ENCODE data around the gene FABP3.
A peak's percentile ranks its signal among the peaks of the same experiment; 100 is the strongest.
"Not testable (repeated sequence)": the region's sequence is repeated elsewhere in the genome, so short reads cannot be mapped to it uniquely, and the experiment has no call there.

The FABP3 gene

GRCh38 chr1:31398246-31398645, 25.4 kb upstream of the FABP3 start:
- no peak for DNase-seq (ENCODE audit: low read depth)

DNA sequence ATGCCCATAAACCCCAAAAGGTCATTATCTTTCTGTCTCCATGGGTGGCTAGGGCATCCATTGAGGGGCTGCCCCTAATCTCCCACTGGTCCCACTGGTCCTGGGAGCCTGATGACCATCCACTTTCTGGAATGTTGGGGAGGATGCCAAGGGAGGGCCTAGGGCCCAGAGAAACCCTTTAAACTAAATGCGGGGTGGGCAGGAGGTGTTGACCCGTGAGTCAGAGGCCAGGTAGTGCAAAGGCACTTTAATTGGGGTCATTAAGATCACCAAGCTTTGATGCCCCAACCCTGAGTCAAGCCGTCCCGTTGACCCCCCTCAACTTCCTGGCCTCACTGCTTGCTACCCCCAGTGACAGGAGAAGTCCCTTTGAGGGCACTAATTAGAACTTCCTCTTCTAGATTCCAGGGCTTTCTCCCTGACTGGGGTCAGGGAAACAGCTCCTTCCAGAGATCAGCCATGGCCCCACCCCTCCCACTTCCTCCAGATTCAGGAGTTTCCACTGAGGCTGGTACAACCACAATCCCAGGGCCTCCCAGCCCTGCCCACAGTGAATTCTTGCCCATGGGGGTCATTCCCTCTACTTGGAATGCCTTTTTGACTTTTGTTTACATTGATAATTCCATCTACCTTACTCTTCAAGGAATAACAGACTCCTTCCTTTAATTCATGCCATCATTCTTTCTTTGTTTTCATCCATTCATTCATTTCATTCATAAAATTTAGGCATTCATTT, 24.7 kb upstream of the FABP3 start:
- DNase-seq (ENCODE audit: low read depth): peak; percentile 95

DNA sequence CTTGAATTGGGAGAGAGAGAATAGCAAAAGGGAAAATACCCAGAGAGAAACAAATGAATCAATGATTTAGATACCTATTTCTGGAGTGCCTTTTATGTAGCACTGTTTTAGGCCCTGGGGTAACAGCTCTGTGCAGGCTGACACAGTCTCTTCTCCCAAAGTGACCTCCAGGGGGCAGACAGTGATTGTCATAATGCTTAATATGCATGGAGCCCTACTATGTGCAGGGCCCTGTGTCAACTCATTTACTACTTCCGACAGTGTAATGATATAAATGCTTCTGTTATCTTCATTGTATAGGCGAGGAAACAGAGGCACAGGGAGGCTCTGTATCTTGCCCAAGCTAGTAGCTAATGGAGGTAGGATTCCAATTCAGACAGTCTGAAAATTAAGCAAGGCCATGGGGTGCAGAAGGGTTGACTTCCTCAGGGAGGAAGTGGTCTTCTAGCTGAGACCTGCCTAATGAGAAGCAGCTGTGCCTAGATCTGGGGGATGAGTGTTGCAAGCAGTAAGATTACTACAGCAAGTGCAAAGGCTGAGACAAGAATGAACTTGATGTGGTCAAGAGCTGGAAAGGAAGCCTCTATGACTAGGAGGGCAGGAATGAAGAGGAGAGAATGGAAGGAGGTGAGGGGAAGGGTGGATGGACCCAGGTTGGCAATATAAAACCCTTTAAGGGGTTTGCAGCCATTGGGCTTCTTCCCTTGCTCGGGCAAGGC, 23.9 kb upstream of the FABP3 start:
- peak; percentile 99 for DNase-seq (ENCODE audit: low read depth)

DNA sequence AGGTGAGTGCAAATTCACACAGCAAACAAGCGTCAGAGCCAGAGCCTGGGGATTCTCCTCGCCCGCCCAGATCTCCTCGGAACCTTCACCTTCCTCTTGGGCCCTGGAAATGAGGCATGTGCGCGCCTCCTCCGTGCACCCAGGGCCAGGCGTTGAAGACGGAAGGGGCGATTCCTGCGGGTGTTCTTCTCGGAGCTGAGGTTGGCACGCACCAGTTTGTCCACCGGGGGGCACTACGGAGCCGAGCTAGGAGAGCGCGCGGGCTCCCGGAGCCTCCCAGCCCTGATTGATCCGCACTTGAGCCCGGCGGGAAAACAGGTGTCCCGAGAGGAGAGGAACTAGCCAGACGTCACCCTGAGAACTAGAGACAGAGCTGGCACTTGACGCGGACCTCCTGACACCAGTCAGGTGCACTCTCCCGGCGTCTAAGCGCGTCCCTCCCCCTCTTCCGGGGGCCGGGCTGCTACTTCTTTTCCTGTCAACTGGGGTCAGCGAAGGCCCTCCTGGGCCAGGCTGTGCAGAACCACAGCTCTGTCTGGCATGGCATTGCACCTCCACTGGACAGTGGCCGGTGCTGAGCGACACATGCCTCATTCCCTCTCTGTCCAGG, 21.8 kb upstream of the FABP3 start:
- DNase-seq (ENCODE audit: low read depth): no peak

DNA sequence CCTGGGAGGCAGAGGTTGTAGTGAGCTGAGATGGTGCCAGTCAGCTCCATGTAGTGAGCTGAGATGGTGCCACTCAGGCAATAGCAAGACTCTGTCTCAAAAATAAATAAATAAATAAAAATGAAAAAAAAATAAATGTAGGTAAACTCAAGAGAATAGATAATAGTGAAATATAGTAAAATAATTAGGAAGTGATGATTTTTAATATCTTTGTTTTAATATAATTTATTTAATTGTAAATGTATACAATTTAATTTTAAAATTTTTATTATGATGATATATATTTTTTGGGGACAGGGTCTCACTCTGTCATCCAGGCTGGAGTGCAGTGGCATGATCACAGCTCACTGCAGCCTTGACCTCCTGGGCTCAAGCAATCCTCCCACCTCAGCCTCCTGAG, 20.6 kb upstream of the FABP3 start:
- no peak for DNase-seq (ENCODE audit: low read depth)

GRCh38 chr1:31390071-31390470, 17.2 kb upstream of the FABP3 start:
- DNase-seq (ENCODE audit: low read depth): no peak

DNA sequence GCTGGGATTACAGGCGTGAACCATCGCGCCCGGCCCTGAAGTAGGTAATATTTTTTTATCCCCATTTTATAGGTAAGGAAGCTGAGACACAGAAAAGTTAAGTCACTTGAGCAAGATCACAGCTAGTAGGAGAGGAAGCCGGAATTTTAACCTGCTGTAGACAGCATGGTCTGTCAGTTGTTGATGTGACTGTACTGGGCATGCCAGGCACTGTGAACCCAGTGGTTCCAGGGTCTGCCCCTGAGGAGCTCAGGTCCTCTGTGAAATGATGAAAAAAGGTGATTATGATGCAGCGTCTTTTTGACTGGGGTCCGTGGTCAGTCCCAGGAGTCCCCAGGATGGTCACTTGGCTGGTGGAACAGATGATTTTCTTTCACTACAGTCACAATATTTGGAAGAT, 16.7 kb upstream of the FABP3 start:
- DNase-seq (ENCODE audit: low read depth): no peak

DNA sequence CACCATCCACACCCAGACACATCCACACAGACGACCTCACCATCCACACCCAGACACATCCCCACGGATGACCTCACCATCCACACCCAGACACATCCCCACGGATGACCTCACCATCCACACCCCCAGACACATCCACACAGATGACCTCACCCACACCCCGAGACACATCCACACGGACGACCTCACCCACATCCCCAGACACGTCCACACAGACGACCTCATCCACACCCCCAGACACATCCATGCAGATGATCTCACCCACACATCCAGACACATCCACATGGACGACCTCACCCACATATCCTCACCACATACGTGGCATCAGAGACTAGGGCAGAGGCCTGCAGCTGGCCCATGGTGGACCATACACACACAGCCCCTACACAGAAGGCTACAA, 14.7 kb upstream of the FABP3 start:
- DNase-seq (ENCODE audit: low read depth): no peak

DNA sequence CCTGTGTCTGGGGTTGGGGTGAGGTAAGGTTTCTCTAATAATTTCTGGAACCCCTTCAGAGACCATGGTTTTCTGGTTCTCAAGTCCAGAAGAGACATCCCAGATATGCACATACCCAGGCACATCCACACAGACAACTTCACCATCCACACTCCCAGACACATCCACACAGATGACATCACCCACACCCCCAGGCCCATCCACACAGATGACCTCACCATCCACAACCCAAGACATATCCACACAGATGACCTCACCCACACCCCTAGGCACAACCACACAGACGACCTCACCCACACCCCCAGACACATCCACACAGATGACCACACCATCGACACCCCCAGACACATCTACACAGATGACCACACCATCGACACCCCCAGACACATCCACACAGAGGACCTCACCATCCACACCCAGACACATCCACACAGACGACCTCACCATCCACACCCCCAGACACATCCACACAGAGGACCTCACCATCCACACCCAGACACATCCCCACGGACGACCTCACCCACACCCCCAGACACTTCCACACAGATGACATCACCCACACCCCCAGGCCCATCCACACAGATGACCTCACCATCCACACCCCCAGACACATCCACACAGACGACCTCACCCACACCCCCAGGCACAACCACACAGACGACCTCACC, 13.8 kb upstream of the FABP3 start:
- DNase-seq (ENCODE audit: low read depth): not testable (repeated sequence)

DNA sequence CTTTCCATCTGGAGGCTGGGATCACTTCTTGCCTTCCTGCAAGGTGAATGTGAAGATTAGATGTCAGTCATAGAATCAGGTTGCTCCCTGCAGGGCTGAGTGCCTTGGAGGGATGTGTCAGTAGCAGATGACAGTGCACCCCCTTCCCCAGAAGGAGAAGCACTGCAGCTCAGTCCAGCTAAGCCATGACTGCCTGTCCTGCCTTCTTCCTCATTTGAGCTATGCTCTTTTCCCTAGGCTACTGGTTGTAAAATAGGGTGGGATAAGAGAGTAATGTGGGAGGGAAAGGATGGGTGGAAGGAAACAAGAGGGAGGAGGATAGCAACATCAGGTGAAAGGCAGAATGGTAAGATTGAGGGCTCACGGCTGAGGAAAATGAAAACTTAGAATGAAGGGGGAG, 11.1 kb upstream of the FABP3 start:
- no peak for DNase-seq (ENCODE audit: low read depth)

DNA sequence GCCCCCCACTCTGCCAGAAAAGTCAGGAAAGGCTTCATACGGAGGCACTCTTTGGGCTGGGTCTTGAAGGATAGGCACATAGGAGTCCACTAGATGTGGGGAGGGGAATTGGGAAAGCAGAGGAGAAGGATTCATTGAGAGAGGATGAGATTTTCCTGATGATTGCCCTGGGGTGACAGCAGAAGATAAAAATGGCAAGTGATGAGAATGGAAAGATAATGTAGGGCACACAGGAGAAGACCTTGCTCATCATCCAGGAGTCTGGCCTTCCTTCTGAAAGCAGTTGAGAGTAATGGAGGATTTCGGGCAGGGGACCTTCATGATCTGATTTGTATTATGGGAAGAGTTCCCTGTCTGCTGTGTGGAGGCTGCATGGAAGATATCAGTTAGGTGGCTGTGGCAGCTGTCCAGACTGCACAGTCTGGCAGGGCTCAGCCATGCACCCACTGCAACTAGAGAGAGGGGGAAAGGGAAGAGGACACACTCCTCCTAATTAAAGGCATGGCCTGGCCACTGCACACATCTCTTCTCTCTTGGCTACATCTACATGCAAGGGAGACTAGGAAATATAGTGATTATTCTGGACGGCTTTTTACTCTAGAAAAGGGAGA, 9.6 kb upstream of the FABP3 start:
- DNase-seq (ENCODE audit: low read depth): no peak

- DNase-seq (ENCODE audit: low read depth): no peak
Measured at GRCh38 chr1:31381394-31382294, 8.8 kb upstream of the FABP3 start.

GRCh38 chr1:31380181-31380580, 7.3 kb upstream of the FABP3 start:
- DNase-seq (ENCODE audit: low read depth): no peak

GRCh38 chr1:31378001-31378400, 5.1 kb upstream of the FABP3 start:
- DNase-seq (ENCODE audit: low read depth): no peak

- no peak for DNase-seq (ENCODE audit: low read depth)
Measured at GRCh38 chr1:31377364-31377863, 4.5 kb upstream of the FABP3 start.

DNA sequence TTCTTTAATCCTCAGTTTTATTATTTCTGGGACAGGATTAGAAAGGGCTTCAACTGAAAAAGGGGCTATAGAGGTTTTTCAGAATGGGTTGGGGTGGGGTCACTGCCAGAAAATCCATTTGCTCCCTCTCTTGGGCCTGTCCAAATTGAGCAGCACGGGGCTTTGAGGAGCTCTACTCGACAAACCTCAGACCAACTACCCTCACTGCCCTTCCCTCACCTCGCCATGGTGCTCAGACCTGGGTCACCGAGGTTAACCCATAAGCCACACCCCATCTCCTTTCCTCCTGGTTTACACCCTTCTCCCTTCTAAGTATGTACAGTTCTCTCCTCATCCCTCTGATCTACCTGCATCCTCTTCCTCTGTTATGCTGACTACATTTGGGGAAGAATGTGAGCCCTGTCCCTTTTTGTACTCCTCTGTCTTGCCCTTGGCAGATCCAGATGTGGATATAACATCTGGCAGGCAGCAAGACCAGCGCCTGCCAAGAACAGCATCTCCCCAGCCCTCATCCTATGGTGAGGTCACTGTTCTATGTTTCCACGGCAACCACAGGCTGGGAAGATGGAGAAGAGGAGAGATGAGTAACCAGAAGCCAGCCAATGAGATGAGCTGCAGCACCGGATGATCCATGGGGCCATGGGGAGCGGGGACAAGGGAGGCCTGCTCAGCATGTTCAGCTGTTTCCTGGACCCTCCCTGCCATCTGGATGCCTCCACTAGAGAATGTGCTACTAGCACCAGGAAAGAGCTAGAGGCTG, 3.7 kb upstream of the FABP3 start:
- DNase-seq (ENCODE audit: low read depth): peak; percentile 91

DNA sequence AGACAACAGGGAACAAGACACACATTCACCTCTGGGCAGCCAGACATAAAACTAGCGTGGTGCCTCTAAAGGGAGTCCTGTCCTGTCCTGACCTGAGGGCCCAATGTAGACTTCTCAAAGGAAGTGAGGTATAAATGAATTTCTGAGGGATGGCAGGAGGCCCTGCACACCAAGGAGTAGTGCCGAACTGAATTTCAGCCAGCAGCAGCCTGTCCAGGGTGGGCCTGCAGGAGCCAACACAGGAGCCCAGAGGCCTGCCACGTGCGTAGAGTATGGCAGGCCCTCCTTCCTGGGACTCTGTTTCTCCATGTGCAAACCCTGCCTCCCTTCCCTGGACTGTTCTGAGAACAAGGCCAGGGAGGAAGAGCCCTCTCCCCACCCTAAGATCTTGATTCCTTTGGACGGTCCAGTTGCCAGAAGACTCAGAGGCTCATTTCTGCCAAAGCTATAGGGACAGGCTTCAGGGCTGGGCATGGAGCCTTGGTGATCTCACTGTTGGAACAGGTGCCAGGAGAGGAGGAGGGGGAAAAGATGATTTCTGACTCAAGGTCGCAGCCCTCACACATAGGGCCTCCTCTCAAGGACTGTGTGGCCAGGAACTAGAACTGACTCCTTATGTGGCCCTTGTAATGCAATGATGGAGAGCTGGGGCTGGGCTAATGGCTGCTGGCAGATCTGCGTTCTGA, 1.8 kb upstream of the FABP3 start:
- no peak for DNase-seq (ENCODE audit: low read depth)

GRCh38 chr1:31373897-31374486, 1.1 kb upstream of the FABP3 start:
- no peak for DNase-seq (ENCODE audit: low read depth)

GRCh38 chr1:31372751-31373055, 173 bp downstream of the FABP3 start:
- DNase-seq (ENCODE audit: low read depth): no peak

DNA sequence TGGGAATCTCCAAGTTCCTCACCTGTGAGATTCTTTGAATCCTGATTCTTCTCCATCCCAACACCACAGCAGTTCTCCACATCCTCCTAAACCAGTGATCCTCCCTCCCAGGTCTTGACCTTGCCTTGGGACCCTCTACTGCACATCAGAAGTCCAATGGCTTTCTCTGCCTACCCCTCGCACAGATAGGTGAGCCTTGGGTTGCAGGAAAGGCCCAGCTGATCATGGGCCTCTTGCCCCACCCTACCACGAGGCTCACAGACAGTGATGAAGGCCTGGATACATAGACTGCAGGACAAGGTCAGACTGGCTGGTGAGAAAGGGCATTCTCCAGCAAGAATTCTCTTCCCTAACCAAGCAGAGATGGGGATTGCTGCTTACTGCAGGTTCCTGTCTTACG, 825 bp downstream of the FABP3 start:
- DNase-seq (ENCODE audit: low read depth): no peak
